ENCODE data around the gene ATF4.

DNA sequence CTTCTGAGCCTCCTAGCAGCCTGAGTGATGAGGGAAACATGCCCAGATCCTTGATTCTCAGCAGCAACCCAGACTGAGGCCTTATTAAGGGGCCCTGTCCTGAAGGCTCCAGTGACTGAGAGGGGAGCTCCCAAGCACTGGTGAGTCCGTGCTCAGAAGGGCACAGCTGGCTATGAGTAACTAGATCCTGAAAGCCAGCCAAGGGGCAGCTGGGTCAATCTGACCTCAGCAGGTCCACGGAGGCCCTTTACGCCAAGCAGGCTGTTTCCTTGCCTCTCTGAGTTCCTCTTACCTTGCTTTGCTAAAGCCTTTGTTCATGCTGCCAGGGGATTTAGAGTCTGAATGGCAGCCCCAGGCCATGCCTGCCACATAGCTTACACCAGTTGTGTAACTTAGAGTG is 37.6 kb upstream of the ATF4 start:
- no peak for TF ChIP-seq POLR2AphosphoS5 (IDR thresholded peaks at IDR 0.05; ENCODE audit: insufficient read depth, low read depth, low read length)
- TF ChIP-seq, protein P1, sequence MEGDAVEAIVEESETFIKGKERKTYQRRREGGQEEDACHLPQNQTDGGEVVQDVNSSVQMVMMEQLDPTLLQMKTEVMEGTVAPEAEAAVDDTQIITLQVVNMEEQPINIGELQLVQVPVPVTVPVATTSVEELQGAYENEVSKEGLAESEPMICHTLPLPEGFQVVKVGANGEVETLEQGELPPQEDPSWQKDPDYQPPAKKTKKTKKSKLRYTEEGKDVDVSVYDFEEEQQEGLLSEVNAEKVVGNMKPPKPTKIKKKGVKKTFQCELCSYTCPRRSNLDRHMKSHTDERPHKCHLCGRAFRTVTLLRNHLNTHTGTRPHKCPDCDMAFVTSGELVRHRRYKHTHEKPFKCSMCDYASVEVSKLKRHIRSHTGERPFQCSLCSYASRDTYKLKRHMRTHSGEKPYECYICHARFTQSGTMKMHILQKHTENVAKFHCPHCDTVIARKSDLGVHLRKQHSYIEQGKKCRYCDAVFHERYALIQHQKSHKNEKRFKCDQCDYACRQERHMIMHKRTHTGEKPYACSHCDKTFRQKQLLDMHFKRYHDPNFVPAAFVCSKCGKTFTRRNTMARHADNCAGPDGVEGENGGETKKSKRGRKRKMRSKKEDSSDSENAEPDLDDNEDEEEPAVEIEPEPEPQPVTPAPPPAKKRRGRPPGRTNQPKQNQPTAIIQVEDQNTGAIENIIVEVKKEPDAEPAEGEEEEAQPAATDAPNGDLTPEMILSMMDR (IDR thresholded peaks at IDR 0.05; ENCODE audit: extremely low read depth in 1 of 2, insufficient read depth in 1 of 2, low read depth in 1 of 2, low read length in 2 of 2), result no peak
- TF ChIP-seq POLR2A (IDR thresholded peaks at IDR 0.05; ENCODE audit: low read depth, low read length), result no peak
